Fibroblast of pulmonary artery (primary cell): ENCODE results near the gene PACS2.
"Not testable (repeated sequence)": the region's sequence is repeated elsewhere in the genome, so short reads cannot be mapped to it uniquely, and the experiment has no call there.

Experiments used
- DNase-seq: peaks from one replicate; pipeline ENCODE4 v3.0.0-alpha.2; 2010; ENCODE audit warnings: low read depth
- H3K4me3 ChIP-seq: replicated peaks from 2 replicates; pipeline ENCODE4 v1.5.1; 2011; ENCODE audit warnings: low read depth, mild to moderate bottlenecking, control low read depth, low read length, moderate library complexity
- TF ChIP-seq, protein P1 (sequence below): IDR thresholded peaks from 2 replicates; pipeline ENCODE4 v1.5.1; 2011; ENCODE audit warnings: mild to moderate bottlenecking, control low read depth, low read length, inconsistent platforms; ENCODE audit errors: missing control alignments

Gene PACS2

GRCh38 chr14:105325716-105326567 lies 11.4 kb downstream of the PACS2 start:
- no peak for DNase-seq
- TF ChIP-seq, protein P1, sequence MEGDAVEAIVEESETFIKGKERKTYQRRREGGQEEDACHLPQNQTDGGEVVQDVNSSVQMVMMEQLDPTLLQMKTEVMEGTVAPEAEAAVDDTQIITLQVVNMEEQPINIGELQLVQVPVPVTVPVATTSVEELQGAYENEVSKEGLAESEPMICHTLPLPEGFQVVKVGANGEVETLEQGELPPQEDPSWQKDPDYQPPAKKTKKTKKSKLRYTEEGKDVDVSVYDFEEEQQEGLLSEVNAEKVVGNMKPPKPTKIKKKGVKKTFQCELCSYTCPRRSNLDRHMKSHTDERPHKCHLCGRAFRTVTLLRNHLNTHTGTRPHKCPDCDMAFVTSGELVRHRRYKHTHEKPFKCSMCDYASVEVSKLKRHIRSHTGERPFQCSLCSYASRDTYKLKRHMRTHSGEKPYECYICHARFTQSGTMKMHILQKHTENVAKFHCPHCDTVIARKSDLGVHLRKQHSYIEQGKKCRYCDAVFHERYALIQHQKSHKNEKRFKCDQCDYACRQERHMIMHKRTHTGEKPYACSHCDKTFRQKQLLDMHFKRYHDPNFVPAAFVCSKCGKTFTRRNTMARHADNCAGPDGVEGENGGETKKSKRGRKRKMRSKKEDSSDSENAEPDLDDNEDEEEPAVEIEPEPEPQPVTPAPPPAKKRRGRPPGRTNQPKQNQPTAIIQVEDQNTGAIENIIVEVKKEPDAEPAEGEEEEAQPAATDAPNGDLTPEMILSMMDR, result no peak
- no peak overlapping the region for H3K4me3 ChIP-seq

DNA sequence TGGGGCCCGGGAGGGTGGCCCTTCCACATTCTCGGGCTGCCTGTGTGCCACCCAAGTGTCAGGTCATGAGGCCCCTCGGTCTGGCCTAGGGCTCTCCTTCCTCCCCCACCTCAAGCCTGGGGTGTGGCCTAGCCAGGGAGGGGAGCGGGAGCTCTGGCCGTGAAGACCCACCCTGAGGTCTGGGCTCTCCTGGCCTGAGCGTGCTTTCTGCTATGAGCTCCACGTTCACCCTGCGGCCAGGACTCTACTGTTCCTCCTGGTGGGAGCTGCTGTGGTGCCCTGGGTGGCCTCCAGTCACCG lies 12.0 kb downstream of the PACS2 start:
- DNase-seq, result no peak
- H3K4me3 ChIP-seq, result no peak overlapping the region
- TF ChIP-seq, protein P1, result no peak

DNA sequence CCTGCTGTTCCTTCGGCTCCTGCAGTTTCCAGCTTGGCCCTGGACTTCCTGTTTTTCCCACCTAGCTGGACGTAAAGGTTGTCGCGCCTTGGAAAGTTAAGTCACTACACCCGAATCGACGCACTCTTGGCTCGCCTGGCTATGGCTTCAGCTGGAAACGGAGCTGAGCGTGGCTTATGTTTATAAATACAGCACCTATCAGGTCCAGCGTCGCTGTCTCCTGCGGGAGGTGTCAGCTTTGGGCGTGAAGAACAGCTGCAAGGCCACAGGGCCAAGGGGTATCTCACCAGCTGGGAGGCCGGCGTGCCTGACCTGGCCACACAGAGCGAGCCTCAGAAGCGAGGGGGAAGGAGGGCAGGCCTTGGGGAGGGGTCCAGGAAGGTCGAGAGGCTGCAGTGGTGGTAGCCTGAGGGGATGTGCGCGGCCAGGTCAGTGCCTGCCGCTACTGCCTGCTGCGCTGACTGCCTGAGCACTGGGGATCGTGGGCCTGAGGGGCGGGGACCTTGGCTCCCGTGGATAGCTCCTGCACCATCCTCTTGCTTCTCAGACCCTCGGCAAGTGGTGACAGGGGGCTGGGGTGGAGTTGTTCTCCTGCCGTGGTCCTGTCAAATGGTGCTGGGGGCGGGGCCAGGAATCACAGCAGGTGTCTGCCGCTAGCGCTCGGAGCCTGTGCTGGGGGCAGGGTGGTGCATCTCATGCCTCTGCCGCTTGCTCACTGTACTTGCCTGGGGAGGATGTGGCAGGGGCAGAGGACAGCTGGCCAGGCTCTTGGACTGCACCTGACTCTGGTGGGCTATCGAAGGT lies 12.5 kb downstream of the PACS2 start:
- no peak overlapping the region for H3K4me3 ChIP-seq
- DNase-seq, result no peak
- TF ChIP-seq, protein P1, result no peak

DNA sequence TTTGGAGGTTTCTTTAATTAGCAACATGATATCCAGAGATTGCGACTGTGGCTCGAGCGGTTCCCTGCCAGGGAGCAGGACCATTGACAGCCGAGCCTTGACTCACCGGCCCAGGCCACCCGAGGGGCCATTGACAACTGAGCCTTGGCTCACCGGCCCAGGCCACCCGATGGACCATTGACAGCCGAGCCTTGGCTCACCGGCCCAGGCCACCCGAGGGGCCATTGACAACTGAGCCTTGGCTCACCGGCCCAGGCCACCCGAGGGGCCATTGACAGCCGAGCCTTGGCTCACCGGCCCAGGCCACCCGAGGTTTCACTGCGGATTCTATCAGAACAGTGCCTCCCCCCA lies 13.1 kb downstream of the PACS2 start:
- H3K4me3 ChIP-seq, DNase-seq: not testable (repeated sequence)

DNA sequence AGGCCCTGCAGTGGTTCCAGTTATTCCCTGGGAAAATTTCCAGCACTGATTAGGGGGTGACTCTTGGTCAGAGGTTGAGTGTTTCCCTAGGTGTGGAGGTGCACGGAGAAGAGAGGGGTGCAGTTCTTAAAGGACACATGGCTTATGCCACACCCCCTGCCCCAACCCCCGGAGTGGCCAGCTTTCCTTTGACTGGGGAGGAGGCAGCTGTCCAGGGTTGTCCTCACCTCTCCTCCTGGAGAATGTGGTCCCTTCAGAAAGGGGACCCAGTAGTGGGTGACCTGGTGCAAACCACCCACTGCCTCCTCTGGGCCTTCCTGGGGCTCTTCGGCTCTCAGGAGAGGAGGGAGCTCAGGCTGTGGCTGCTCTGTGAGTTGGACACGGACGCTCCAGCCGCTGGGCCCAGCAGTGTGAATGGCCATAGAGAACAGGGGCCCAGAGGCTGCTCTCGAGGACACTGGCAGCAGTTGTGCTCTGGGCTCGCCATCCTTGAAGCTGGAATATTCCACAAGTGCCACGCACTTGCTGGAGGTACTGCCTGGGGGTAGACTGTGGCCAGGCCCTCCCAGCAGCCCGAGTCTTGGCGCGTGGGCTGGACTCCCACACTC lies 13.6 kb downstream of the PACS2 start:
- TF ChIP-seq, protein P1, result no peak
- DNase-seq, result no peak
- H3K4me3 ChIP-seq, result no peak overlapping the region

GRCh38 chr14:105328678-105329390 lies 14.3 kb downstream of the PACS2 start:
- H3K4me3 ChIP-seq, result no peak overlapping the region
- no peak for DNase-seq
- TF ChIP-seq, protein P1, result no peak

- H3K4me3 ChIP-seq, result no peak overlapping the region
- TF ChIP-seq, protein P1, result no peak
- no peak for DNase-seq
These were observed 15.0 kb downstream of the PACS2 start for GRCh38 chr14:105329411-105330150.
